Astrocyte (in vitro differentiated cells and primary cell): ENCODE data around the gene FN1.

Source experiments
- CTCF ChIP-seq: IDR thresholded peaks from 2 replicates; pipeline ENCODE4 v1.5.1; 2011; ENCODE audit warnings: low read depth, mild to moderate bottlenecking, inconsistent platforms, low read length, moderate library complexity; ENCODE audit not compliant: insufficient read depth
- EZH2 ChIP-seq: IDR thresholded peaks from 2 replicates; pipeline ENCODE4 v1.6.1; 2012; ENCODE audit warnings: mild to moderate bottlenecking, low read length, inconsistent platforms; ENCODE audit not compliant: insufficient read depth

DNA sequence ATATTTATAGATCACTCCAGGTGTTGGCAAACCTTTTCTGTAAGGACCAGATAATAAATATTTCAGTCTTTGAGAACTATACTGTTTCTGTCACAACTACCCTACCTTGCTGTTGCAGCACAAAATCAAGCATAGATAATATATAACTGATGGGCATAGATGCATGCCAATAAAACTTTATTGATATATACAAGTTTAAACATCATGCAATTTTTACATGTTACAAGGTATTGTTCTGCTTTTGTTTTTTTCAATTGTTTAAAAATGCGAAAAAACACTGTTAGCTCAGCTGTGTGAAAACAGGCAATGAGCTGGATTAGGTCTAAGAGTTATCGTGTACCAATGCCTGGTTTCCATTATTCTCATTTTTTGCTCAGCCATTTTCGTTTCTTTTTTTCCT lies 47.6 kb upstream of the FN1 start:
- TF ChIP-seq CTCF (no peak), EZH2 (no peak)
